Activated CD4-positive, alpha-beta T cell treated with anti-CD3 and anti-CD28 coated beads for 48 hours (primary cell): ENCODE measurements around the gene GJC2.
"Not testable (repeated sequence)": the region's sequence is repeated elsewhere in the genome, so short reads cannot be mapped to it uniquely, and the experiment has no call there.

Experiments used
- DNase-seq: peaks from one replicate; pipeline ENCODE4 v3.0.0-alpha.2; 2020

The GJC2 gene

DNA sequence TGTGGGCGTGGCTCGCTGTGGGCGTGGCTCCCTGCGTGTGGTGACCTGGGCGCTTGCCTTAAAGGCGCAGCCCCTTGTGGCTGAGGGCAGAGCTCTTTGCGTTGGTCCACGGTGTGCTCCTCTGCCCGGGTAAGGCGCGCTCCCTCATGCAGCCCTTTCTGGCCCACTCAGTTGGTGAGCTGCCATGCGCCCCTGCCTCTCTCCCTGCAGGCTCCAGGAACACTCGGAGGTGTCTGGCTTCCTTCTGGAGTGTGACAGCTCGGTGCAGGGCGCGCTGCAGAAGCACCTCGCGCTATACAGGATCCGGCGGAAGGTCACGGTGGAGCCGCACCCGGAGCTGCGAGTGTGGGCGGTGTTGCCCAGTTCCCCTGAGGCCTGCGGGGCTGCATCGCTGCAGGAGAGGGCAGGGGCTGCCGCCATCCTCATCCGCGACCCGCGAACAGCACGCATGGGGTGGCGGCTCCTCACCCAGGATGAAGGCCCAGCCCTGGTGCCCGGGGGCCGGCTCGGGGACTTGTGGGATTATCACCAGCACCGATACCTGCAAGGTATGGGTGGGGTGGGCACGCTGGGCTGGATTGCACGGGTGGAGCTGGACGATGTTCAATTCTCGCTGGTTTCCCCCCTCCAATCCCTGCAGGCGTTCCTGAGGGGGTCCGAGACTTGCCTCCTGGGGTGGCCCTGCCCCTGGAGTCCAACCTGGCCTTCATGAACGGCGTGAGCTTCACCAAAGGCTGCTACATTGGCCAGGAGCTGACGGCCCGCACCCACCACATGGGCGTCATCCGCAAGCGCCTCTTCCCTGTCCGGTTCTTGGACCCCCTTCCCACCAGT lies 25.0 kb downstream of the GJC2 start:
- DNase-seq: peak; percentile 49

DNA sequence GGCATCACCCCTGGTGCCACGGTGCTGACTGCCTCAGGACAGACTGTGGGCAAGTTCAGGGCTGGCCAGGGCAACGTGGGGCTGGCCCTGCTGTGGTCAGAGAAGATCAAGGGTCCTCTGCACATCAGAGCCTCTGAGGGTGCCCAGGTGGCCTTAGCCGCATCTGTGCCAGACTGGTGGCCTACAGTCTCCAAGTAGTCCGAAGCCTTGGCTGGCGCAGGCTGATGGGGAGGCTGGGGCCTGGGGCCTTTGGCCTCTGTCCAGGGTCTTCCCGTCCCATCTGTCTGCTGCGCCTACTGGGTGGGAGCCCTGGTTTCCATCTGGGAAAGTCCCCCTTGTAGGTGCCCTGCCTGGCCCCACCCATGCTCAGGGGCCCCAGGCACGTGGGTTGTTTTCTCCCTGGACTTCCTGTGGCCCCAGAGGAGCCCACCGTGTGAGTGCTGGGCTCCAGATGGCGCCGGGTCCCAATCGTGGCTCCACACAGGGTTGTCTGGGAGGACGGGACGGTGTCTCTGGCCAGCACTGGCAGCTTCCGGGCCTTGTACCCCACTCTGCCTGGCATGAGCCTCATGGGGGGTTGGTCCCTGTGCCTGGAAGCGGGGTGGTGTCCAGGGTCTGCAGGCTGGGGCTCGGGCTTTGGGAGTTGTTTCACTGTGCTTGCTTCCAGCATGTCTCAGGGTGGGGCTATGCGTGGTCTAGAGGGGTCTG lies 25.7 kb downstream of the GJC2 start:
- no peak for DNase-seq

DNA sequence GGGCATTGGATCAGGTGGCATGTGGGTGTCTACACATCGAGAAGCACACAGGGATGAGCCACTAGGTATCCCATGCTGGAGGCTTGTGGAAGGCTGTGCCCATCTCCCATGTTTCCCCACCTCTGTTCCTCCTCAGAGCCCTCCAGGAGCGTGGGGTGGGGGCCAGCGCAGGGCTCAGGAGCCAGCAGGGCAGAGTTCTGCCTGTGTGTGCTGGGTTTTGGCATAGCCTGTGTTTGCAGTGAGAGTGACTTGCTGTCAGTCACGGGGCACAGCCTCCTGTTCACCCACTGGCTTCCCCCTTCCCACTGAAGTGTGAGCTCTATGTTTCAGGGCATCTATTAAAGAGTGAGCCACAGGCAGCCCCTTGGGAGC lies 26.3 kb downstream of the GJC2 start:
- no peak for DNase-seq

DNA sequence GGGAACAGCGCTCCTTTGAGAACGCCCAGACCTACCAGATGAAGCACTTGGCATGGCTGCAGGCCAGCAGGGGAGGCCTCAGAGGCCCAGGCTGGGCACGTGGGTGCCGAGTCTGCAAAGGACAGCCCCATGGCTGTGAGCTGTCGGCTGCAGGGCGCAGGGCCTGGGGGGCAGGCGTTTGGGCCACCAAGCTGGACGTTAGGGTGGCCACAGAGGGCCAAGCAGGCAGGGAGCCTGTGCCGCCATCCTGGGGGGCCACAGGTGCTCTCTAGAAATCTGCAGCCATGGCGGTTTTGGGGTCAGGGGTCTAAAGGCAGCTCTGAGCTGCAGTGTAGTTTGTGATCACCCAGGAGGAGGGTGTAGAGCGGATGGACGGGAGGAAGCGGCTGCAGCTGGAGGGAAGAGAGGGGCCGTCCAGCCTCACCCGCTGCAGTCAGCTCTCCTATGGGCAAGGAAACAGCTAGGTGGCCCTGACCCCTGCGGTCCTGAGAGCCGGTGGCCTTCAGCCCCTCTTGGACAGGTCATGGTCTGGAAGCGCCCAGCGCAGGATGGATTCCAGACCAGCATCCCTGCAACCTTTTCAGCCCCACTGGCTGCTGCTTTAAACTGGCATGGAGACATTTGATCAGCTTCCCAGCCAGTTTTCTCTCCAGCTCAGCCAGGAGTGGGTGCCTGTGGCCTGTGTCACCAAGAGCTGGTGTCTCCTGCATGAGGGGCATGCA lies 26.9 kb downstream of the GJC2 start:
- DNase-seq: no peak

DNA sequence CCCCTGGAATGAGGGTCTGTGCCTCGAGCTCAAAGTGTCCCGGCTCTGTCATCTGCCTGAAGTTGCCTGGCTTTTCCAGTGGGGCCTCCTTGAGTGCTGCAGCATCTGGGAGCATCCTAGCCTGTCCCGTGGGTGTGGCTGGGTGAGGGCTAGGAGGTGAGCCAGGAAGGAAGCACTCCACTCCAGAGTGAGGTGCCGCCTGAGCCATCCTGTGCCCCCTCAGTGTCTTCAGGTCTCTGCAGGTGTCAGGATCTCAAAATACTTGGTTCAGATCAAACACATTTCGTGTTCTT lies 27.4 kb downstream of the GJC2 start:
- no peak for DNase-seq

DNA sequence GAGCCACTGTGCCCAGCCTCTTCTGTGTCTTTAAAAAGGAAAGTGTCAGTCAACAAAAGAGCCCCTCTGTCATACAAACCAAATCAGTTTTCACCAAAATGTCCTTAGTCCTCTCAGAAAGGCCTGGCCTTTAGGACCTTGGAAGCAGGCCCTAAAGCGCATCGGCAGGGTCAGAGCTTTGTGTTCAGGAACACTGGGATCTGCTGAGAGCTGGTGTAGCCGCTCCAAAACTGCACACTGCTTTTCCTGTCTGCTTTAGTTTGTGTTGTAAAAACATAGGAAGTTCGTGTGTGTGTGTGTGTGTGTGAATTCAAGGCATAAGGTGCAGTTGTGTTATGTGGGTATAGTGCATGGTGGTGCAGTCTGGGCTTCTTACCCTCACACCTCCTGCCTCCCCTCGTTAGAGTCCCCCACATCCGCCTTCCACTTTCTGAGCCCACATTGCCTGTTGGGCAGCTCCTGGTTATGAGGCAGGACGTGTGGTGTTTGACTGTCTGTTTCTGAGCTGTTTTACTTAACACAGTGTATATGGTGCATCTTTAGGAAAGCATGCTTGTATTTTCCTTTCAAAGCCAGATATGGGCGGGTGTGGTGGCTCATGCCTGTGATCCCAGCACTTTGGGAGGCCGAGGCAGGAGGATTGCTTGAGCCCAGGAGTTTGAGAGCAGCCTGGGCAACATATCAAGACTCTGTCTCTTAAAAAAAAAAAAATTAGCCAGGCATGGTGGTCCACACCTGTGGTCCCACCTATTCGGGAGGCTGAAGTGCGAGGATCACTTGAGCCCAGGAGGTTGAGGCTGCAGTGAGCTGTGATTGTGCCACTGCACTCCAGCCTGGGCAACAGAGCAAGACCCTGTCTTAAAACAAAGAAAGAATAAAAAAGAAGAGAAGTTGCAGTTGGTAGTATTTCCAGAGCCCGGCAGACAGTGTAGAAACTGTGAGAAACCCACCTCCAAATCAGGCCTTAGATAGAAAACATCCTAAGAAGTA lies 28.3 kb downstream of the GJC2 start:
- DNase-seq: no peak

DNA sequence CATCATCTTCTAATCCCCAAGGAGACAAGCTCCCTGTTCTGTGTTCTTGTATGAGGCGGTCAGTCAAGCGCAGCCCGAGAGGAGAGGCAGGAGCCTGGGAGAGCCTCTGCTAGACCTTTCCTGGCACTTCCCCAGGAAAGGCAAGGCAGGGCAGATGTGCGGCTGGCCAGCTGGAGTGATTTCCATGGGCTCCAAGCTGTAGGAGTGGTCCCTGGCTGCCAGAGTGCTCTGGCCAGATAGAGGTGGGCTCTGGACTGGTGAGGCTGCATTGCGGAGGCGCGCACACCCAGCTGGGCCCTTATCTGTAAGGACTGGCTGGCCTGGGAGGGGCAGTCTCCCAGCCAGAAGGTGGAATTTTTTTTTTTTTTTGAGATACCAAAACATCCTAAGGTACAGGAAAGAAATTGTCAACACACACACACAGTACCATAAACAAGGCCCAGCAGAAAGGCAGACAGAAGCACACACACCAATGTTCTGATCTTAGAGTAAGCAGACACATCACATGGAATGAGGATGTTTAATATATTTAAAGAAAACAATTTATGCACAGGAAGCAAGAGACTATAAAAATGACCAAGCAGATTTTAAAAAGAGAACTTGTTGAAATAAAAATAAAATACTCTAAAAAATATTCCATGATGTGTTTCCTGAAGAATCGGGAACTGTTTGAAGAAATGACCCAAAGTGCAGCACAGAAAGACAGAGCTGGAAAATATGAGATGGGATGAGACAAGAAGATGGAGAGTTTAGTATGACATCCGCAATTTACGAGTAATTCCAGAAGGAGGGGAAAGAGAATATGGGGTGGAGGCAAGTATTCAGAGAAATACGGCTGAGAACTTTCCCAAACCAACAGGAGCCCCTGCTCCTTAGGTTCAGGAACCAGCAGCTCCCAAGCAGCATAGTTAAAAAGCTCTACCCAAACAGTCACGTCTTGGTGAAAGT lies 29.3 kb downstream of the GJC2 start:
- no peak for DNase-seq

DNA sequence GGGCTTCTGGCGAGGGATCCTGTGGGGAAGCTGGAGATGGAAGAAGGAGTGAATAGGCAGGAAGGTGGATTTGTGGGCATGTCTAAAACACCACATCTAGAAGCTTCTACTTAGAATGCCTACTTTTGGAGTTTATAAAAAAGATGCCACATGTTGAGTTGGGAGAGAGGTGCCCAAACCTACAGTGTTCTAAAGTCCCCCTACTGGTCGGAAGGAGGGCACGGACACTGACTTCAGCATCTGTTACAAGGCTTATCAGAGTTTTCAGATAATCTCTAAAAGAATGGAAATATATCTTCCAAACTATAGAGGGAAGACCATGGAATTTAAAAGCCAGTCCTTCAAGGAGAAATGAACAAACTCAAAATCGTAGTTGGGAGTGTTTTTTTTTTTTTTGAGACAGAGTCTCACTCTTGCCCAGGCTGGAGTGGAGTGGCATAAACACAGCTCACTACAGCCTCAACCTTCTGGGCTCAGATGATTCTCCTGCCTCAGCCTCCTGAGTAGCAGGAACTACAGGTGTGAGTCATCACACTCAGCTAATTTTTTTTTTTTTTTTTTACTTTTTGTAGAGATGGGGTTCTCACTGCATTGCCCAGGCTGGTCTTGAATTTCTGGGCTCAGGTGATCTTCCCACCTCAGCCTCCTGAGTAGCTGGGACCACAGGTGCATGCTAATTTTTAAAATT lies 30.7 kb downstream of the GJC2 start:
- no peak for DNase-seq

DNA sequence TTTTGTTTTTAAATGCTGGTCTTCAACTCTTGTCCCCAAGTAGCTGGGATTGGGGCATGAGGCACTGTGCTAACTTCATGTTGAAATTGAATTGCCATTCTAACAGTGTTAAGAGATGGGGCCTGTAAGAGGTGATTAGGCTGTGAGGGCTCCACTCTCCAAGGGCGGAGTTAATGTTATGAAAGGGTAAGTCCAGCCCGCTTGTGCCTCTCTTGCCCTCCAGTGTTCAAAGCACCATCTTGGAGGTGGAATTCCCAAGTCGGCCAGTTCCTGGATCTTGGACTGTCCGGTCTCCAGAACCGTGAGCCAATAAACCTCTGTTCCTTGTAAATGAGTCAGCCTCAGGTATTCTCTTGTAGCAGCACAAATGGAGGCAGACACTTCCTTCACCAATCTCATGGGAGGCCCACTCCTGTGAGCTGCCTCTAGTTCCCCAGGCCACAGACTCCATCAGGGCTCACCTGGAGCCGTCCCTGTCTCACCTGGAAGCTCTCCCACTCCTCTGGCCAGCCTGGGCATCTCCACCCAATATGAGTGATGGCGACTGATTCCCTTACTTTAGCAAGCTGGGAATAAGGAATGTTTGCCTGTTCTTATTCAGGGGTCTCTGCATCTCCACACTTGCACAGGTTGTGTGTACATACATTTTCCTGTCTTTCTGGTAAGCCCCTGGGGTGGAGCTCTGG lies 31.4 kb downstream of the GJC2 start:
- no peak for DNase-seq

DNA sequence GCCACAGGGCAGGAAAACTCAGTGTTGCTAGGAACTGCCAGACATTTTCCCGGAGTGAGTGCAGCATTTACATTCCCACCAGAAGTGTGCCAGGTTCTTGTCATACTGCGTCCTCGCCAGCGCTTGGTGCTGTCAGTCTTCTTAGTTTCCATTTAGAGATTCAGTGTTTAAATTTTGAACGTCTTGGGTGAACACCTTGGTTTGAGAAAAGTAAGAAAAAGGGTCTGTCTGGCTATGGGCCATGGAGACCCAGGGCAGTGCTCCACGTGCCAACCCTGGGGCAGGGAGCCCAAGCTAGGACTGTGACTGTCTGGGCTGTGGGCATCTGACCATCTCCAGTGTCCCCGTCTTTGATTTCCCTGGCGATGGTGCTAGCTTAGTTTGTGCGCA lies 31.9 kb downstream of the GJC2 start:
- DNase-seq: no peak

DNA sequence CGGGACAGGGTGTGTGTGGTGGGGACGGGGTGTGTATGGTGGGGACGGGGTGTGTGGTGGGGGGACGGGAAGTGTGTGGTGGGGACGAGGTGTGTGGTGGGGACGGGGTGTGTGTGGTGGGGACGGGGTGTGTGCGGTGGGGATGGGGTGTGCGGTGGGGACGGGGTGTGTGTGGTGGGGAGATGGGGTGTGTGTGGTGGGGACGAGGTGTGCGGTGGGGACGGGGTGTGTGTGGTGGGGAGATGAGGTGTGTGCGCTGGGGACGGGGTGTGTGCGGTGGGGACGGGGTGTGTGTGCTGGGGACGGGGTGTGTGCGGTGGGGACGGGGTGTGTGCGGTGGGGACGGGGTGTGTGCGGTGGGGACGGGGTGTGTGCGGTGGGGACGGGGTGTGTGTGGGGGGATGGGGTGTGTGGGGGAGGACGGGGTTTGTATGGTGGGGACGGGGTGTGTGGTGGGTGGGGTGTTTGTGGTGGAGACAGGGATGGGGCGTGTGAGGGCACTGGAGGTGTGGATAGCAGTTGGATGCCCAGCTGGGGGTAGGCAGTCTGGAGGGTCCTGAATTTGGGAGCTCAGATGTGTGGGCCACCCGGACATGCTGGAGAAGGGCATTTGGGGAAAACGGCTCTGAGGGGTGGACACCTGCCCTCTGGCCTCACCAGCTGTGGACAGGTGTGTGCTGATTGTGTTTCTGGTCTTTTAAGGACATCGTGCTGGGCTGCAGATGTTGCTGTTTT lies 32.7 kb downstream of the GJC2 start:
- no peak for DNase-seq

DNA sequence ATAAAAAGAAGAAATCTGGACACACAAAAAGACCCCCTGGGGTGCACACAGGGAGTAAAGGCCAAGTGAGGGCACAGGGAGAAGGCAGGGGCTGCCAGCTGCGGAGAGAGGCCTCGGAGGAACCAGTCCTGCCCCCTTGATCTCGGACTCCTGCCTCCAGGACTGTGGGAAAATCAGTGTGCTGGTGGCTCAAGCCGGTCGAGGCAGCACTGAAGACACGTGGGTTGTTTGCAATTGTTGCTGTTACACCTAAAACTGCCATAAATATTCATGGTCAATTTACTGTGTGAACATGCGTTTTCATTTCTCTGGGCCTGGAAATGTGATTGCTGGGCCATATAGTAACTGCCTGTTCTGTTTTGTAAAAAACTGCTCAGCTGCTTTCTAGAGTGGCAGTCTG lies 34.4 kb downstream of the GJC2 start:
- DNase-seq: no peak

DNA sequence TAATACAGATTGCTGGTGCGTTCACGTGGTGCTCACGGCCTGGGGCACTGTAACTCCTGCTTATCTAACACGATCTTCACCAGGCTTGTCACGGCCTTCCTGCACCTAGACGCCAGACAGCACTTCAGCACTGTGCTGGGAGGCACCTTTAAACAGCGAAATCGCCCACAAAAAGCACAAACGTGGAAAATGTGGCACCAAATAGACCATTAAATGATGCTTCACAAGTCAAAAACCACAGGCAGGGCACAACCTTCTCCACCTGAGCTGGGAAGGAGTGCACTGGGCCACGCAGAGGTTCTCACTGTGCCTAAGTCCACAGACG lies 35.9 kb downstream of the GJC2 start:
- no peak for DNase-seq

DNA sequence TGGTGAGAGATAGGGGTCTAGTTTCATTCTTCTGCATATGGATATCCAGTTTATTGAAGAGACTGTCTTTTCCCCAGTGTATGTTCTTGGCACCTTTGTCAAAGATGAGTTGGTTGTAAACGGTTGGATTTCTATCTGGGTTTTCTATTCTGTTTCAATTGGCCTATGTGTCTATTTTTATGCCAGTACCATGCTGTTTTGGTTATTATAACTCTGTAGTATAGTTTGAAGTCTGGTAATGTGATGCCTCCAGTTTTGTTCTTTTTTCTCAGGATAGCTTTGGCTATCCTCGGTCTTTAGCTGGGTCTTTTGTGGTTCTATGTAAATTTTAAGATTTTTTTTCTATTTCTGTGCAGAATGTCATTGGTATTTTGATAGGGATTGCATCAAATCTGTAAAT lies 38.5 kb downstream of the GJC2 start:
- not testable (repeated sequence) for DNase-seq

DNA sequence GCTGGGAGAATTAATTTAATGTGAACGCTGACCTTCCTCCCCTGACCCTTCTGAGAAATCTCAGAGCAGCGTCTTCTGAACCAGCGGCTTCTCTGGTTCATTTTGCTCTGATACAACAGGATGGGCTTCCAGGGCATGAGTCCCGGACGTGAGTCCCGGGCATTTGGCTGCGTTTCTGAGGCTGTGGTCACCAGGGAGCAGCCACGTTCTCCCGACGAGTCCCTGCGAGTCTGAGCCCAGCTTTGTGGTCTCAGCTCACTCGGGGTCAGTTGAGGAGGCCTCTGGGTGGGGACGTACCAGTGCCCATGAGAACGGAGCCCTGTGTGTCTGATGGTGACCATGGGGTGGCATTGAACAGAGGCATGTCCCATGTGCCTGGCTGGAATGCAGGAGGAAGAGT lies 40.5 kb downstream of the GJC2 start:
- DNase-seq: no peak

DNA sequence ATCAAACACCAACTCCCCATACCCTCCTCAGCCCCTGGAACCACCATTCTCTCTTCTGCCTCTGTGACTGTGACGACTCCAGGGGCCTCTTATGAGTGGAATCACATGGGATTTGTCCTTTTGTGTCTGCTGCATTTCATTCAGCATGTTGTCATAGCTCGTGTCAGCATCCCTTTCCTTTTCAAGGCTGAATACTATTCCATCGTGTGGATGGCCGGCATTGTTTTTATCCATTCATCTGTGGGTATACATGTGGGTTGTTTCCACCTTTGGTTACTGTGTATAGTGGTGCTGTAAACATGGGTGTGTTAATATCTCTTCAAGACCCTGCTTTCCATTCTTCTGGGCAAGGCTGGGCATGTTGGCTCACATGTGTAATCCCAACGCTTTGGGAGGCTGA lies 41.0 kb downstream of the GJC2 start:
- no peak for DNase-seq

DNA sequence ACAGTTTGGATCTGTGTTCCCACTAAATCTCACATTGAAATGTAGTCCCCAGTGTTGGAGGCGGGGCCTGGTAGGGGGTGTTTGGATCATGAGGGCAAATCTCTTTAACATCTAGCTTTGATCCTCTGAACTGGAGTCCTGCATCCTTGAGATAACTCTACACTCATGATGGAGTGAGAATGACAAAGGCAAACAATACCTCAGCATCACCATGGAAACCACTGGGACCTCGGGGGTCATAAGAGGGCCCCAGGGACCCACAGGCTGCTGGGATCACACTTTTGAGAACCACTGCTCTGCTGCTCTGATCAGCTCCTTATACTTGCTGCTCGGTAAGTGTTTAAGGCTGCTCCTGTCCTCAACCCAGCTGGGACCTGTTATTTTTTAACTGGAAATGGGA lies 44.7 kb downstream of the GJC2 start:
- no peak for DNase-seq

DNA sequence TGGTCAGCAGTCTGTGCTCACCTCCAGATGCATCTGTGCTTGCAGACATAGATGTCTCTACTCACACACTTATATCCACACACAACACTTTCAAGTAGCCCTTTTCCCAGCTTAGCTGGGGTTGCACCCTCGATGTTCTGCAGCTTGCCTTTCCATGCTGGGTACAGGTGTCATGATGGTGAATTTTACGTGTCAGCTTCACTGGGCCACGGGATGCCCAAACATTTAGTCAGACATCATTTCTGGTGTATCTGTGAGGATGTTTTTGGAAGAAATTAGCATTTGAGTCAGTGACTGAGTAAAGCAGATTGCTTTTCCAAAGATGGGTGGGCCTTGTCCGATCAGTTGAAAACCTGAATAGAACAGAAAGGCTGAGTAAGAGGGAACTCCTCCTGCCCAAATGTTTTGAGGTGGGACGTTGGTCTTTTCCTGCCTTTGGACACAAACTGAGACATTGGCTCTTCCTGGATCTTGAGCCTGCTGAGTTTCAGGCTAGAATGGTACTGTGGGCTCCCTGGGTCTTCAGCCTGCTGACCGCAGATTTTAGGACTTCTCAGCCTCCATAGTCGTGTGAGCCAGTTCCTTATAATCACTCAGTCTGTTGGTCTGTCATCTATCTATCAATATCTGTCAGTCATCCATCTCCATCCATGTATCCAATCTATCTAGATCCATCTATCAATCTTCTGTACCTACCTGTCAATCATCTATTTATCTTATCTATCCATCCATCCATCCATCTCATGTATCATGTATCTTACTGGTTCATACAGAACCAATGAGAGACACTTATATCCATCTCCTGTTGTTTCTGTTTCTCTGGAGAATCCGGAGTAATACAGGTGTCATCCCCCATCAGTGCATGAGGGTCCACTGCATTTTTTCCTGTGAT lies 45.4 kb downstream of the GJC2 start:
- no peak for DNase-seq
